GM06990 (cell line): ENCODE measurements around the gene ELN.

Experiments
- DNase-seq: peaks from one replicate; pipeline ENCODE4 v3.0.0-alpha.2; 2011; ENCODE audit not compliant: insufficient read length; ENCODE audit errors: extremely low read depth
- H3K27me3 ChIP-seq: replicated peaks from 2 replicates; pipeline ENCODE4 v1.6.0; 2011; ENCODE audit warnings: low read length; ENCODE audit not compliant: control insufficient read depth, insufficient read depth
- H3K36me3 ChIP-seq: 2 replicates; pipeline ENCODE4 v1.5.1; 2011; ENCODE audit warnings: low read length; ENCODE audit not compliant: control insufficient read depth, insufficient read depth
- H3K4me3 ChIP-seq: replicated peaks from 2 replicates; pipeline ENCODE4 v1.5.1; 2011; ENCODE audit warnings: low read depth, mild to moderate bottlenecking, control low read depth, low read length
- TF ChIP-seq, protein P1 (sequence below): IDR thresholded peaks from 2 replicates; pipeline ENCODE4 v1.5.1; 2011; ENCODE audit warnings: low read length, control low read depth, mild to moderate bottlenecking, inconsistent platforms; ENCODE audit not compliant: insufficient read depth, poor library complexity, severe bottlenecking

ELN gene

DNA sequence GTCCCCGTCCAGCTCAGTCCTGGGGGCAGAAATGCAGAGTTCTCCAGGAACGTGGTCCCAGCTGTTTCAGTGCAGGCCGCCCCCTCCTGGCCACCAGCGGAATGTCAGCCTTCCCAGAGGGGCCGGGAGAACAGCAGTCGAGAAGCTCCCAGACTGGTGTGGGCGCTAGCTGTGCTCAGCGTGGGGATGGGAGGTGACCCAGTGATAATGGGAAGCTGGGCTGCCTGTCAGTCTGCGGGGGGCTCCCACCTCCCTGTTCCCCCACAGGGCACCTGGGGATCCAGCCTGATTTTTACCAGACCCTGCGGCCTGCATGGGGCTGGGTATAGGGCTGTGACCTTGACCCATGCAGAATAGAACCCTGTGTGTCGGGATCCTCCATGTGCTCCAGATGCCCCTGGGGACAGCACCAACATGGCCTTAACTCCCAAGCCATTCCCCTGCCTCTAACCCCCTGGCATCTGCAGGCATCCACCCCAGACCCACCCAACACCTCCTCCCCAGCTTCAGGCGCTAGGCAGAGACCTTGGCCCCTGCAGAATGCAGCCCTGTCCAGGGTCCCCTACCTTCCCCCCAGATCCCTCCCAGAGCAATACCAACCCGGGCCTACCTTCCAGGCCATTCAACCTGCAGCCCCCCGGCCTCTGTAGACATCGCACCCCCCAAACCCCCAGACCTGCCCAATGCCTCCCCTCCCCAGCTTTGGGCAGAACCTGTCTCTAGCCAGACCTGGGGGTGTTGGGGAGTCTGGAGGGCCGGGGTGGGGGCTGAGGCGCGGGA is 880 bp upstream of the ELN start:
- peak; percentile 50 for DNase-seq
- Histone ChIP-seq H3K36me3 (no peaks in the 10 kb centered on the region), H3K4me3 (no peak overlapping the region), H3K27me3 (peaks cover 4% of the 10 kb centered on the region)
- TF ChIP-seq, protein P1, sequence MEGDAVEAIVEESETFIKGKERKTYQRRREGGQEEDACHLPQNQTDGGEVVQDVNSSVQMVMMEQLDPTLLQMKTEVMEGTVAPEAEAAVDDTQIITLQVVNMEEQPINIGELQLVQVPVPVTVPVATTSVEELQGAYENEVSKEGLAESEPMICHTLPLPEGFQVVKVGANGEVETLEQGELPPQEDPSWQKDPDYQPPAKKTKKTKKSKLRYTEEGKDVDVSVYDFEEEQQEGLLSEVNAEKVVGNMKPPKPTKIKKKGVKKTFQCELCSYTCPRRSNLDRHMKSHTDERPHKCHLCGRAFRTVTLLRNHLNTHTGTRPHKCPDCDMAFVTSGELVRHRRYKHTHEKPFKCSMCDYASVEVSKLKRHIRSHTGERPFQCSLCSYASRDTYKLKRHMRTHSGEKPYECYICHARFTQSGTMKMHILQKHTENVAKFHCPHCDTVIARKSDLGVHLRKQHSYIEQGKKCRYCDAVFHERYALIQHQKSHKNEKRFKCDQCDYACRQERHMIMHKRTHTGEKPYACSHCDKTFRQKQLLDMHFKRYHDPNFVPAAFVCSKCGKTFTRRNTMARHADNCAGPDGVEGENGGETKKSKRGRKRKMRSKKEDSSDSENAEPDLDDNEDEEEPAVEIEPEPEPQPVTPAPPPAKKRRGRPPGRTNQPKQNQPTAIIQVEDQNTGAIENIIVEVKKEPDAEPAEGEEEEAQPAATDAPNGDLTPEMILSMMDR = peak; percentile 97

DNA sequence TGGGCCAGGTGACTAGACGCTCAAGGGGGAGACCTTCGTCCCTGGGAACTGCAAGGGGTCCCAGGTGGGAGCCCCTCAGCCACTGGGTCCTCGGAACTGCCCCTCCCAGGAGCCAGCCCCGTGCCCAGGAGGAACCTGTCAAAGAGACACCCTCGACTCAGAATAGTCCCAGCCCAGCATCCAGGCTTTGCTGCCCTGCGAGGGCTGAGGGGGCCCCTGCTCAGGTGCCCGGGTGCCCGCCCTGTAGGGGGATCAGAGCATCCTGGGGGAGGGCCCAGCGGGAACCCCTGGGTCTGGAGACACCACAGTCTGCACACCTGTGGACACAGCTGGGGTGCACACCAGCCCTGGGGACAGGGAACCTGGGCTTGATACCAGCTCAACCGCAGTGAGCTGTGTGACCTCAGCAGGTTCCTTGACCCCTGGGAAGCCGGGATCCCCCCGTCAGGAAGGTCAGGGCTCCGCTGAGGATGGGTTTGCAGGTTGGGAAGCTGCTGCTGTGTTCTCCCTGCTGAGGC is 407 bp downstream of the ELN start:
- Histone ChIP-seq H3K4me3 (no peak overlapping the region), H3K27me3 (peaks cover 4% of the 10 kb centered on the region)
- DNase-seq = no peak

DNA sequence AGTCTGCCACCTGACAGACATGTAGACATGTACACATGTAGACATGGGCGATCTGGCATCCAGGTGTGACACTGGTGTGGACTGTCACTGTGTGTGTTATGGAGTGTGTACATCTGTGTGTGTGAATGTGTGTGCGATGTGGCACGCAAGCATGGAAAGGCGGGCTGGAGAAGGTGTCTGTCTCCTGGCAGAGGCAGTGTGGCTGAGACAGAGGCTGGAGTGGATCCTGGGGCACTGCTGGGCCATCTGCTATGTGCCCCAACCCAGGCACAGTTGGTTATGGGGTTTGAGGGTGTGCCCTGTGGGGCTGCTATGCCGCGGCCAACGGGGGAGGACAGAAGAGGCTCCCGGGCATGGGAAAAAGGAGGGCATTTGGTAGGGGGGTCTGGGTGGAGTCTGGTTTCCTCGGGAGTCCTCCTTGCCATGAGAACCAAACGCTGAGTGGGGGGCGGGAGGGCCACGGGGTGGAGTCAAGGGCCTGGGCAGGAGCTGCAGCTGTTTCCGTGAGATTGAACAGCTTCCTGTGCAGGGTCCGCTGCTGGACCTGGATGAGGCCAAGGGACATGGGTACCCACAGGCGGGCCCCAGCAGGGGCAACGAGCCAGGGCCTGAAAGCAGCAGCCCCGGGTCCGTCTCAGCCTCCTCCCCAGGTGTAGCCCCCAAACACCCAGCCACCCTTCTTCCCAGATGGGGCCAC is 1.3 kb downstream of the ELN start:
- TF ChIP-seq, protein P1 = no peak
- no peak for DNase-seq
- no peak overlapping the region for H3K4me3 ChIP-seq
- no peaks in the 10 kb centered on the region for H3K36me3 ChIP-seq
- H3K27me3 ChIP-seq = peaks cover 4% of the 10 kb centered on the region

More for the DNA sequence above, 407 bp downstream of the ELN start:
- TF ChIP-seq, protein P1 = no peak
- no peaks in the 10 kb centered on the region for H3K36me3 ChIP-seq

DNA sequence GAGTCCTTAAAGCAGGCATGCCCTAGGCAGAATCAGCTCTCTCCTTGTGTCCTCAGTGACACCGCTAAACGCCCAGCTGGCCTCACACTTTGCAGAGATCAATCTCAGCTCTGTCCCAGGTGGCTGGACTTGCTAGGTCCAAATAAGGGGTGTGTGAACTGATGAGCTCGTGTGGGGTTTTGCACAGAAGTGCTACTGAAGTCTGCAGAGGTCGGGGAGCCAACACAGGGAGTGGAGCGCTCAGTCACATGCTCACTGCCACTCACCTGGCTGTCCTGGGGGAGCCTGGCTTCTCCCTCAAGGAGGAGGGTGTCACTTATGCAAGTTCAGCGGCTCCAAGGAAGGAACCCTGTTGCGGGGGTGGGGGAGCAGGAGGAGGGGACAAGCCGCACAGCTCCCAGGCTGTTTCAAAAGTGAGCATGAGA is 2.0 kb downstream of the ELN start:
- peaks cover 4% of the 10 kb centered on the region for H3K27me3 ChIP-seq

DNA sequence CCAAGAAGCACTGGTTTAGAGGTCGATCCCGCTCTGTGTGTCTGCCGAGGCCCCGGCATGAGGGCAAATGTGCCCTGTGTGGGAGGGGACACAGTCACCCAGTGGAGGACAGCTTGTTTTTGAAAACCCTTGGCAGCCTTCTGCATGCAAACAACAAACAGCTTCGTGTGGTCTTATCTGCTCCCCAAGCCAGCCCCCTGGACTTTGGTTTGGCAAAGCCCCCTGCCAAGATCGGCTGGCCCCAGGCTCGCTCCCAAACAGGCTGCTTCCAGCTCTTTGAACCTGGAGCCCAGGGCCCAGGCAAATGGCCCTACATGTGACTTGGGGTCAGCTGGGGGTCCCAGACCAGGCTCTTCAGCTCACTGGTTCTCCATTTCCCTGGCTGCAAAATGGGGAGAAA is 2.9 kb downstream of the ELN start:
- TF ChIP-seq, protein P1 = no peak
- Histone ChIP-seq H3K36me3 (no peaks in the 10 kb centered on the region), H3K27me3 (peaks cover 4% of the 10 kb centered on the region), H3K4me3 (no peak overlapping the region)
- DNase-seq = no peak

More for the DNA sequence above, 2.0 kb downstream of the ELN start:
- H3K36me3 ChIP-seq = no peaks in the 10 kb centered on the region
- TF ChIP-seq, protein P1 = no peak
- no peak overlapping the region for H3K4me3 ChIP-seq
- DNase-seq = no peak
